Right ventricle myocardium superior (tissue), 1 donor: Measurements from ENCODE around the gene EIF1AD. TPM values are rescaled to one million over a fixed set of nuclear protein-coding genes. Genes with fewer than 3 reads are reported as not detected.

Experiments used
- ATAC-seq: fragments of 200-7000 bp; cut with Tn5 transposase; one replicate; pipeline ENCODE4 v1.9.1; 2020; ENCODE audit warnings: mild to moderate bottlenecking; ENCODE audit not compliant: poor library complexity
- DNase-seq: peaks from one replicate; pipeline ENCODE4 v3.0.0-alpha.2; 2020
- intact Hi-C: fragments of 100-400 bp; cut with DNase I; formaldehyde crosslinking; loops from one replicate; pipeline ENCODE4 v1.11.2; 2022
- total RNA-seq: library from RNA; stranded (reverse); fragmentation: NEBNext Ultra II Directional; extraction: Animal tissue kit (Norgen Biotek cat#: 25700); gene quantifications from one replicate; pipeline ENCODE4 v1.2.1, GENCODE V29; 2021
- donor health status: DM: no; HTN: yes; CAD: no; lungs with severe emphysema.

Gene EIF1AD
- total RNA-seq, 1 donor from 2014 or later: 20.1 TPM

- ATAC-seq: no peak
- intact Hi-C loops: no loop called here
- DNase-seq: no peak
These were observed 24.2 kb downstream of the EIF1AD start for GRCh38 chr11:65977621-65978390.

- ATAC-seq (no peak), DNase-seq (no peak)
- intact Hi-C loops: no loop called here
These were observed 25.5 kb downstream of the EIF1AD start for GRCh38 chr11:65976216-65977176.

DNA sequence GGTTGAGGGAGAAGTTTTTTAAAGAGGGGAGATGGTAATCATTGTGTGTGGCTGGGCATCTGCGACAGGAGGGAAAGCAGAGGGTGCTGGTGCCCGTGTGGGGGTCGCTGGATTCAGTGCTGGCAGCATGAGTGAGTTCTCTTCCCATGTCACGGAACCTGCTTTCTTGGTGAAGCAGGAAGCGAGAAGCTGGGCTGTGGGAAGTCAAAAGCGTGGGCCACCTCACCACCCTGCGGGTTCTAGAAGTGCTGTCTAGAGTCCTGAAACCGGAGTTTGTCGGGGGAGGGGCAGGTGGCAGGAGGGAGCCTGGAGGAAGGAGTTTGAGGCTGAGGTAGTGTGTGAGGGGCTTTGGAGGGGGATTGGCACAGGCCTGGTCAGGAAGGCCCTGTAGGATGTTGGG is 26.2 kb downstream of the EIF1AD start:
- intact Hi-C loops: no loop called here
- DNase-seq (no peak), ATAC-seq (no peak)

DNA sequence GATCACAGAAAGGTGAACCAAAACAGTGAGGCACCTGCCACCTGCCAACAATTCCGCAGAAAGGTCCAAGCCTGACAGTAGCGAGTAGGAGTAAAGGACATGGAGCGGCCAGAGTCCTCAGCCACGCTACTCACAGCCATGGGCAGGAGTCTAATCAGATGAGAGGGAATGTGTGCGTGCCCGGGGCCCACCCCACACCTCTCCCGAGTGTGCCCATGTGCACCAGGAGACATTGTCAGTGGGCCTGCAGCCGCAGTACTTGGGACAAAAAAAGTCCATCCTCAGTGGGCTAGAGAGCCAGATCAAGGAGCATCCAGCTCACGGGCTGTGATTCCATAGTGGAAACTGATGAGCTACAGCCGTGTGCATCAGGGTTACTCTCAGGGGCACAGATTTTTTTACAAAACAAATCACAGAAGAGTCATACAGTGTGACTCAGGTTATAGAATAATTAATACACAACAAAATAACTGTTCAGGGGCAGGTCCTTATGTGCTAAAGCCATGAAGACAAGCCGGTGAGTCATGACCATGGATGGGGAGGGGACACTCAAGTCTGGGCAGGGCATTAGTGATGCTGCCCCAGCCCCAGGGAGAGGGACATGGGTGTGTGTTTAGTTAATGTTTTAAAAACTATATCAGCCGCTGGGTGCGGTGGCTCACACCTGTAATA is 28.4 kb downstream of the EIF1AD start:
- intact Hi-C loops: no loop called here
- ATAC-seq: no peak

DNA sequence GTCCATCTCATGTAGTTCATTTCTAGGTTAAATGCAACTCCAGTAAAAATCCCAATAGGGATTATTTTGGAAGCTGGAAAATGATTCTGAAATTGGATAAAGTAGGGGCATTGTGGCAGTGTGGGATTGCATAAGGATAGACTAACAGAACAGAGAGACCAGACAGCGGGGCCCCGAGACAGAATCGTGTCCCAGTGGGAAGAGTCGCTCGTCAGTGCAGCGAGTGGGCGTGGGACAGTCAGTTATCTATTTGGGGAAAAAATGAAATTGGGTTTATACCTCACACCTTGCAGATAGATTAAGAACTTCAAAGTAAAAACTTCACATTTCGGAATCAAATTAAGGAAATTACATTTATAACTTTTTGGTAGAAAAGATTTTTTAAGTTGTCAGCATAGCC is 29.8 kb downstream of the EIF1AD start:
- ATAC-seq (no peak), DNase-seq (no peak)
- intact Hi-C loops: no loop called here

More for the DNA sequence above, 28.4 kb downstream of the EIF1AD start:
- DNase-seq: no peak

GRCh38 chr11:65968600-65969482 is 33.1 kb downstream of the EIF1AD start:
- intact Hi-C loops: no loop called here
- ATAC-seq (peak; percentile 16), DNase-seq (no peak)

- intact Hi-C loops: no loop called here
- DNase-seq (no peak), ATAC-seq (no peak)
These were observed 34.5 kb downstream of the EIF1AD start for GRCh38 chr11:65967329-65967934.

- intact Hi-C loops: no loop called here
These were observed 35.8 kb downstream of the EIF1AD start for GRCh38 chr11:65965986-65966762.

GRCh38 chr11:65964906-65965305 is 37.1 kb downstream of the EIF1AD start:
- intact Hi-C loops: no loop called here
- no peak for ATAC-seq
- no peak for DNase-seq

More at GRCh38 chr11:65965986-65966762, 35.8 kb downstream of the EIF1AD start:
- DNase-seq (no peak), ATAC-seq (no peak)

DNA sequence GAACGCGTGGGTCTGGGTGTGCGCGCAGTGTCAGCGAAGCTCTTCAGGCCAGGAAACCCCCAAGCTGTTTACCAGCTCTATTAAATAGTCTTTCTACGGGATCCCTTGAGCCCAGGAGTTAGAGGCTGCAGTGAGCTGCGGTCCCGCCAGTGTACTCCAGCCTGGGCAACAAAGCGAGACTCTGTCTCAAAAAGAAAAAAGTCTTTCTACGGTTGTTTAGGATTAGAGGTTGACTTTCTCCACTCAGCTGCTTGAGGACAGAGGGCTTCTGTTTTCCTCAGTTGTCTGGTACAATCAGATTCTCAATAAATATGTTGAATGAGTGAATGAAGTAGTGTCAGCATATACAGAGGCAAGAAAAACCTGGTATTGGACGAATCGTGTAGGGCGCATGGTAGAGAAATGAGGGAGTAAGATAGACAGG is 39.8 kb downstream of the EIF1AD start:
- intact Hi-C loops: no loop called here
- ATAC-seq (no peak), DNase-seq (no peak)

- intact Hi-C loops: no loop called here
- peak; percentile 99 for ATAC-seq
- DNase-seq: peak; percentile 99
These were observed 40.5 kb downstream of the EIF1AD start, which contains the start of gene SART1 for GRCh38 chr11:65961267-65962140. Gene SART1 (plus strand): TSS chr11:65961734. CDS start chr11:65961781, 47 bp downstream.

GRCh38 chr11:65960824-65961266 is 41.1 kb downstream of the EIF1AD start:
- intact Hi-C loops: no loop called here
- ATAC-seq: peak; percentile 4
- DNase-seq: peak; percentile 27

DNA sequence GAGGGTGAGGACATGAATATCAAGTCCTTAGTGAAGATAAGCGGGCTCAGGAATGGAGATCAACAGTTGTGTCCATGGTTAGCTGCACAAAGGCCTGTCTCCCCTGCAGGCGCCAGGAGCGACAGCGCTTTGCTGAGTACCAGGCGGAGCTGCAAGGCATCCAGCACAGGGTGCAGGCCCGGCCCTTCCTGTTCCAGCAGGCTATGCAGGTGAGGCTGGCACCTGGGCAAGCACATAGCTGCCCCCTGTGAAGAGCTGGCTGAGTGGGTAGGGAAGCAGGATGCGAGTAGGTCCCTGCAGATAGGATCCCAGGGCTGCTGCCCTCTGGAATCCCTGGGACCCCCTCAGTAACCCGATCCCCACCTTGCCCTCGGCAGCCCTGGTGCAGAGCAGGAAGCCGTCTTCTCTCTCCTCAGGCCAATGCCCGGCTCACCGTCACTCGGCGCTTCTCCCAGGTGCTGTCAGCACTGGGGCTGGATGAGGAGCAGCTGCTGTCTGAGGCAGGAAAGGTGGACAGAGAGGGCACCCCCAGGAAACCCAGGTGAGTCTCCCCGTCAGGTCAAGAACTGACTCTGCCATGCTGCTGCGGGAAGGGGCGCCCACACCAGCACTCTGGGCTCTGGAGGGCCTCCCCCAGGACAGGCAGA is 43.1 kb downstream of the EIF1AD start:
- peak; percentile 32 for DNase-seq
- ATAC-seq: no peak
- intact Hi-C loops: no loop called here

DNA sequence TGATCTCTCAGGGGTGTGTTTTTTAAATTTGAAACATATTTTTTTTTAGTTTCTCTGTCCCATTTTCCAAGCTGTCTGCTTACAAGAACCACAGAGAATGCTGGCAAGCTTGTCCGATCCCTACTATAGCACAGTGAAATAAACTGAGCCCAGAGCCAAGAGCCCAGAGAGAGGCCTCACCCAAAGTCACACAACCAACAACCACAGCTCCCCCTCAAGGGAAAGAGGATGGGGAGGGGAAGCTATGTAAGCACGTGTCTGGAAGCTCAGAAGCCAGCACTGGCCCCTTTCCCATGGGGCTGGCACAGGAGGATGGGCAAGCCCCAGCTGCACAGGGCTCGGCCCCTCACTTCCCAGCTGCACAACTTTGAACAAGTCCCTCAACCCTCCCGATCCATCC is 43.7 kb downstream of the EIF1AD start:
- no peak for ATAC-seq

DNA sequence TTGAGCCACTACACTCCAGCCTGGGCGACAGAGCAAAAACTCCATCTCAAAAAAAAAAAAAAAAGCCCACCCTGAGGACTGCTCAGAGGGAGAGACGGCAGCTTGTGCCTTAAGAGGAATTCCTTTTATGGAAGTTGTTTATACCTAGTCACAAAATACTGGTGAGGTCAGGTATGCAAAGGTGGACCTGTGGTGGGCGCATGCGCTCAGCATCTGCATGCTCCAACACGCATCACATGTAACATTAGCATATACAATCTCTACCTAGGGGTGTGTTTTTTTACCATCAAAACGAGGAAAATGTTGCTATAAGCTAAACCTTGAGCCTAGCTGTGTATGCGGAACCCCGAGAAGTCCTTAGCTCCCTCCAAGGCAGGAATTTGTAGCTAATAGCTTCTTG is 47.2 kb downstream of the EIF1AD start:
- DNase-seq (no peak), ATAC-seq (no peak)
- intact Hi-C loops: no loop called here

More for the DNA sequence above, 43.7 kb downstream of the EIF1AD start:
- intact Hi-C loops: no loop called here
- no peak for DNase-seq
